ENCODE data around the gene IER2.

The IER2 gene

DNA sequence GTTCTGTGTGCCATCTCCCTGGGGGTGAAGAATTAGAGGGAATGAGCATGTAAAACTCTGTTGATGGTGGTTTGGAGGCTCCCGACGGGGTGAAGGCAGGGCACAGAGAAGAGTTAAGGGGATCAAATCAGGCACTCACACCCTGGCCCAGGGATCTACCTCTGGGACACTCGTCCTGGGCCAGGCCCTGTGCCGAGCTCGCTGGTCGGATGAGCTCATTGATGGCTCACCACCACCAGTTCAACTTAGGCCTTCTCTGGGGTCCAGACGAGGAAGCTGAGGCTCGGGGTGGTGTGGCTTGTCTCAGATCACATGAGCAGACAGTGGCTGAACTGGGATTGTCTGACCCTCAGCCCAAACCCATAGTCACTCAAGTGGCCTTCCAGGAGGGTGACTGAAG lies 30.6 kb upstream of the IER2 start:
- no peak for FAIRE-seq

DNA sequence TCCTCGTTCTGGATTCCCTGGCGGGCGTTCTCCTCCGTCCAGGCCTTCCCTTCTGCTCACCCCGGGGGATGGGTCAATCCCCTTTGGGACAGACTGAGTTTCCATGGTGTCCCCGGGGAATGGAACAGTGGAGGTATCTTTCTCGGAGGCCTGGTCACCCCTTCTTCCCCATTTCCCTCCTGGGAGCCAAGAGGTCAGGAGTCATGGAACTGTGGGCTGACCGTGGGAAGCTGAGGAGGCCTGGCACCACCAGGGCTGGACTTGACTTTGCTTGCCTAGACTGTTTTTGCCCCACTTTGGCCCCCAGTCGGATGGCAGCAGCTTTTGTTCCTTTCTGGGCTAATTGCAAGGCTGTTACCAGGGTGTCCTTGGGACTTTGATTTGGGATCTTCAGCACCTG lies 30.2 kb upstream of the IER2 start:
- FAIRE-seq, result no peak

DNA sequence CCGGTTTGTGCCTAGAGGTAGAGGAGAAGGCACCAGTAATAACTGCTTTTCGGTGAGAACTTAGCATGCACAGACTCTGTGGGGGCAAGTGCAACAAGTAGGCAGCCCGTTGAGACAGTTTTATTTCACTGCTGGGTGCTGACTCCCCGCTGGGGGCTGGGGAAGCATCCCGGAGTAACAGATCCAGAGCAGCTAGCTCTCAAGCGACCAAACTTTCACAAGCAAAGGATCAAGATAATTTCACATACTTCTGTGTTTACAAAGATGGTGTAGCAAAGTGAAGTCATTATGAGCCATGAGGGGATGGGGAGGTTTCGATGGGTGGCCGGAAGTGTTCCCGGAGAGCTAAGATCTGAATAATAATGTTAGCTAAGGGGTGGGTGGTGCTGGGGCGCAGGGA lies 29.4 kb upstream of the IER2 start:
- FAIRE-seq, result no peak

DNA sequence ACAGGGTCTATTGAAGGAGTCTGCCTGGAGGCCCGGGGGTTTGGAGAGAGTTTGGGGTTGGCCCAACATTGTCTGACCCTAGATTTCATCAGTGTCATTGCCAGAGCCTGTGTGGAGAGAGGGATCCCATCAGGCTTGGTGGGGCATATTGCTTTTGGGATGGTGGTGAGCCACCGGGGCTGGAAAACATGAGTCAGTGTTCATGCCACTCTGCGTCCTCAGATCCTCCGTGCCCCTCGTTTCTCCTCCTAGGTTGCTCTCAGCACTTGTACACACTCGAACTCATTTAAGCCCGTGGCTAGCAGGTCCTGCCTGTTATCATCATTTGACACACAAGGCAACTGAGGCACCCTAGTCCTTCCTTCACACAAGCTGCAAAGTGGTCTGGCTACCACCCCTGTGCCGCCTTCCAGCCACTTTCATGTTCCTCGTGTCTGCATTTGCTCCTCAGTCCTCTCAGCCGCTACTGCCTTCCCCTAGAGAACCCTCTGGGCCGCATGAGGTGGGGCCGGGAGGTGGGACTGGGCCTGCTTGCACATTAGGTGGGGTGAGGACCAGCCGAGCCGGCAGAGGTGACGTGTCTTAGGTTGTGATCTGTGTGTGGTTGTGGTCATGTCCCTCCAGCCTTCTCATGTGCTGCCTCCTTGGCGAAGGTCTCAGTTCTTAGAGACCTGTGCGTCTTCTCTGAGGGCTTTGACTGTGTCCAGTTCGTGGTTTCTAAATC lies 28.5 kb upstream of the IER2 start:
- no peak for FAIRE-seq

DNA sequence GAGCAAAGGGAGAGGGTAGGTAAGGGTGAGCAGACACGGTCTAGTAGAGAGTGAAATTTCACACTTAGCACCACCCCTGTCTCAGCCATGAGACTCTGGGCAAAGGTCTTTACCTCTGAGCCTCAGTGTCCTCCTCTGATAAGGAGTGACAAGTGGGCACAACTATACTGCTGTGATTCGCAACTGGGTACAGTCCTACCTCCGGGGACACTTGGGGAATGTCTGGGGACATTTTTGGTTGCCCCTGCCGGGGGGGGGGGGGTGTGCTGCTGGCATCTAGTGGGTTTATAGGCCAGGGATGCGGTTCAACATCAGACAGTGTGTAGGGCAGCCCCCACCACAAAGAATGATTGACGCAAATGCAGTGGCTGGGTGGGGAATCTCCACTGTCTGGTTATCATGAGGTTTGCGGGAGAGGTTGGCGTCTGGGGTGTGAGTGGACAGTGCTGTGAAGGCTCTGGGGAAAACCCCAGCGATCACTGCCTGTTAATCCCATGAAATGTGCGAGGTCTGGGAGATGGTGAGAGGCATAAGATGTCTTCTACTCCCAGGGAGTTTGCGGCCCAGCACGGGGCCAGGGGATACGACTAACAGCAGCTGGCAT lies 27.8 kb upstream of the IER2 start:
- FAIRE-seq, result no peak

DNA sequence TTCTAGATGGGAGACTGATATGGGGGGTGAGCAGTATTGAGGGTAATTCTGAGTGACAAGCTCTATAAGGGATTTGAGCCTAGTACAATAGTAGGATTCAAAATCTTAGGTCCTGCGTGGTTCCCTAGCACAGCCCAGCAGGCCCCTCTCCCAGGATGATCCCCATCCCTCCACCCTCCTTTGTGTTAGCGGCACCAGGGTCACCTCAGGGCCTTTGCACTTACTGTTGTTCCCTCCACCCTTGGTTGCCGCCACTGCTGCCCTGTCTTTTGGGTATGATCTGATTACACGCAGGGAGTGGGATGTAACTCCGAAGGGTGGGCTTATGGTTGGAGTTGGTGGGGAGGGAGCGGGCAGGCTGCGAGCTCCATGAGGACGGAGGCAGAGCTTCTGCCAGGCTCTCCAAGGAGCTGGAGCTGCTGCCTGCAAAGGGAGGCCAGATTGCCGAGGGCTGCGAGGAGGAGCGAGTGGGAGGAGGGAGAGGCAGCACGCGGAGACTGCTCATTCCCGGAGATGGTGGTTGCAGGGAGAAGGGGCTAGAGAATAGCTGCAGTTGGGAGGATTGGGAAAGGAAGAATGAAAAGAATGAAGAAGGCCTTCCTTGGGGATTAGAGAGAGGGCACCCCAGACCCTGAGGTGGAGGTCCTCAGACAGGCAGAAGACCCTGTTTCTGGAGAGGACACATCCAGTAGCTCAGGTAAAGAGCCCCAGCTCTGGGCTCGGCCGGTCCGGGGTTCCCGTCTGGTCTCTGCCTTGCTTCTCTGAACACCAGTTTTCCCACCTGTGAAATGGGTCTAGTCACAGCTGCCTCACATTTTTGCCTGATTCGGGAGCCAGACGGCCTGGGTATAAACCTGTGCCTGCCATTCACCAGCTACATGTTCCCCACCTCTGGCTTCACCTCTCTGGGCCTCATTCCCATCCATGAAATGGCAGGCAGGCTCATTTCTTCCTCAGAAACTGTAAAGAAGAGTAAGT lies 26.9 kb upstream of the IER2 start:
- FAIRE-seq, result no peak

DNA sequence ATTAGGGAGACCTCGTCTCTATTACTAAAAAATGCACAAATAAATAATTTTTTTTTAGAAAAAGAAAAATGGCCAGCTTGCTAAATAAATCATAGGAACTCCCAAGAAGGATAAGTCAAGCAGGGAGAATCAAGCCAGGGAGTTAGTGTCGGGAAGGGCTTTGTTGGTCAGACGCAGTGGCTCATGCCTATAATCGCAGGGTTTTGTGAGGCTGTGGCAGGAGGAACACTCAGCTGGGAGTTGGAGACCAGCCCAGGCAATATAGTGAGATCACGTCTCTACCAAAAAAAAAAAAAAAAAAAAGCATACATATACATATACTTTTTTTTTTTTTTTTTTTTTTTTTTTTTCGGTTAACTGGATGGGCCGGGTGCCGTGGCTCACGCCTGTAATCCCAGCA lies 23.2 kb upstream of the IER2 start:
- FAIRE-seq, result no peak

DNA sequence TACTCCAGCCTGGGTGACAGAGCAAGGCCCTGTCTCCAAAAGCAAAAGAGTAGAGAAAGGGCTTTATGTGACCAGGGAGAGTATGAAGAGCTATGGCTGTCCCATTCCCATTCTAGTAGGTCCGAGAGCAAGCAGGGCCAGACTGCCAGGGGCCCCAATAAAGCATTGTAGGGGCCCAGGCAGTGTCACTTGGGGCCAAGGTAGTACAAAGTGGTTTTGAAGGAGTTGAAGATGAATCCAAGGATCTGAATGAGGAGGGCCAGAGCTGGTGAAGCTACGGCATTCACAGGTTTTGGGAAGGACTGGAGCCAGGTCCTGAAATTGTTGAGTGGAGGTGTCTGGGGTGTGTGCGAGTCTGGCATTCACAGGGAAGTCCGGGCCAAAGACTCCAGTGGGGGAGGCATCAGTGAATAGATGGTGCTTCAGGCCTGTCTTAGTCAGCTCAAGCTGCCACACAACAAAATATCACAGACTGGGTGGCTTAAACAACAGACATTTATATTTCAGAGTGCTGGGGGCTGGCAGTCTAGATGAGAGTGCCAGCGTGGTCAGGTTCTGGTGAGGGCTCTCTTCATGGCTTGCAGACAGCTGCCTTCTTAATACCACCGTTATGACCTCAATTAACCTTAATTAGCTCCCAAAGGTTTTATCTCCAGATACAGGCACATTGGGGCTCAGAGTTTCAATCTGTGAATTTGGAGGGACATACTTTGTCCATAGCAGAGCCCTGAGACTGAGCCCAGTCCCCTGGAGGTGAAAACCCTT lies 22.2 kb upstream of the IER2 start:
- no peak for FAIRE-seq

DNA sequence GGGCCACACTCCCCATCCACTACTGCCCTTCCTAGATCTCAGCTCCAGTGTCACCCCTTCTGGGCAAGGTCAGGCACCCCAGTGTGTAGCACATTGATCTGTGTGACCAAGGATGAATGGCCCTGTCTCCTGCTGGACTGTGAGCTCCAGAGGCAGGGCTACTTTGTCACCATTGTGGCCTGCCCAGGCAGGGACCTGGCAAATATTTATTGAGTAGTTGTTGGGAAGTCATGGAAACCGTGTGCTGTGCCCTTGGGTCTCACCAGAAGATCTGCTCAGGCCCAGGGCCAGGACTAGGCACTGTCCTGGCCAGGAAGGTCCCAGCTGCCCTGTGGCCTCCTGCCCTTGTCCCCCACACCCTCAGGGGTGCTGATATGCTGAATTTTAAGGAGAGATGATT lies 21.6 kb upstream of the IER2 start:
- no peak for FAIRE-seq

DNA sequence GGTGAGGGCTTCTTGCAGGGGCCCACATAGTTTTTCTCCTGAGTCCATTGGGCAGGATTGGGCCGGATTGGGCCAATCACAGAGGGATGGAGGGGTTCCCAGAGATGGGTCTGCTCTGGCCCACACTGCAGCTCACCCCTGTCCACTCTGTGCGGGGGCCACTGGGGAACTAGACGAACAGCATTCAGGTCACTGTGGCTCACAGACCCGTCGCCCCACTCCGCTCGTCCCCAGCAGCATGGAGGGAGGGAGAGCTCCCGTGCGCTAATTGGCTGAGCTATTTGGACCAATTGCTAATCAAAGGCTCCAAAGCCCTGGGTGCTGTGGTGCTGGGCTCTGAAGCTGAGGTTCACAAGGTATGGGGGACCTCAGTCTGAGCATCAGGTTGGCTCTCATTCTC lies 20.8 kb upstream of the IER2 start:
- no peak for FAIRE-seq

DNA sequence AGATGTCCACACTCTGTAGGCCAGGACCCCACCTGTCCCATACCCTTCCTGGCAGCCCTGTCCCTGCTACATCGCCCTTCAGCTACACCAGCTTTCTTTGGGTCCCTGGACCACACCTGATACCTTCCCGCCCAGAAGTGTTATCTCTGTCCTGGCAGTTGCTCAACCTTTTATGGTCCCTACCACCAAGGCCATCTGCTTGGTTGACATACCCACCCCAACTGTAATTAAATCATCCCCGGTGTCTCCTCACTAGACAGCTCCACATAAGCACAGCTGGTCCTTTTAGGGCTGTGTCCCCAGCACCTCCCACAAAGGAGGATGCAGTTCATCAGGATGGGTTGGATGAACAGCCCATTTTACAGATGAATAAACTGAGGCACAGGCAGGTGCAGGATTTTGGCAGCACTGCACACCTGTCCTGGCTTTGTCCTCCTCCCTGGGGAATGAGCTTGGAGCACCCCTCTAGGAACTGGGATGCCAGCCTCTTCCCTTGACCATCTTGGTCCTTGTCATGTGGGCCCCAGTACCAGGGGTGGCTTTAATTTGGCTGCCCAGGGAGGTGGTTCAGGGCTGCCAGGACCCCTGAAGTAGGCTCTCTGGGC lies 19.2 kb upstream of the IER2 start:
- FAIRE-seq, result no peak

DNA sequence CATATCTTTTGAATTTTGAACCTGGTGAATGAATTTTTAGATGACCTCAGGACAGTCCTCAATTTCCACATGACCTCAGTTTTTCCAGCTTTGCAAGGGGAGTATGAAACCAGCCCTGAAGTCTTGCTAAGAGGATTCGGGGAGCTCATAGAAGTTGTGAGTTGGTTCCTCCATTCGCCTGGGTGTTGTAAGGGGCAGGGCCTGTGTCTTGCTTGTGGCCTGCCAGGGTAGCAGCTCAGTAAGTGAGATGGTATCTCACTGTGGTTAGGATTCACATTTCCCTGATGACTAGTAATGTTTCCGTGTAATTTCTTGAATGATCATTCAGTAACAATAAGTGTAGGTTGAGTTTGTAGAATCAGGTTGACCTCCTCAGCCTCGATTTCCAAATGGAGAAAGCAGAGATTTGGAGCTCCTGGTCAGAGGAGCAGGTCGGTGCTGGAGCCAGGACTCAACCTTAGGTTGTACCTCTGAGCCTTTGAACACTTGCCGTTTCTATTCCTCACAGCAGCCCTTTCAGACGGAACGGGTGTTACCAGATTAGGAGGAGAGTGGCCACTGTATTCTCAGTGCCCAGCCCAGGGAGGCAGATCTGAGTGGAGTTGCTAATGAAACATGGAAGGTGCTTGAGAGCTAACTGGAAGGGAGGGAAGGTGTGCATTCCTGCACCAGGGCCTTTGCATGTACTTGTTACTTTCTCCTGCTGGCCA lies 17.6 kb upstream of the IER2 start:
- FAIRE-seq, result no peak

DNA sequence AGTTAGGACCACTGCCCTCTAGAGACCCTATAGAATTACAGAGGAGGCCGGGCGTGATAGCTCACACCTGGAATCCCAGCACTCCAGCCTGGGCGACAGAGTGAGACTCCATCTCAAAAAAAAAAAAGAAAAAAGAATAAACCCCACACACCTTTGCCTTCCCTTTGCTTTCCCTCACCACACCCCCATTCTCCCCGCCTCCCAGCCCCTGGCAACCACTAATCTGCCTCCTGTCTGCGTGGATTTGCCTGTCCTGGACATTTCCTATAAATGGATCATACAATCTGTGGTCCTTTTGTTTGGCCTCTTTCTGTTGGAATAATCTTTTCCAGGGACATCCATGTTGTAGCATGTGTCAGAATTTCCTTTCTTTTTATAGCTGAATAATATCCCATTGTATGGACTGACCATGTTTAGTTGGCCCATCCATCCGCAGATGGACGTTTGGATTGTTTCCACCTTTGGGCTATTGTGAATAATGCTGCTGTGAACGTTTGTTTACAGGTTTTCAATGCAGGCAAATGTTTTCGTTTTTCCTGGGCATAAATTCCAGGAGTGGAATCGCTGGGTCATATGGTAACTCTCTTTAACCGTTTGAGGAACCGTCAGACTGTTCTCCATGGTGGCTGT lies 16.9 kb upstream of the IER2 start:
- no peak for FAIRE-seq

DNA sequence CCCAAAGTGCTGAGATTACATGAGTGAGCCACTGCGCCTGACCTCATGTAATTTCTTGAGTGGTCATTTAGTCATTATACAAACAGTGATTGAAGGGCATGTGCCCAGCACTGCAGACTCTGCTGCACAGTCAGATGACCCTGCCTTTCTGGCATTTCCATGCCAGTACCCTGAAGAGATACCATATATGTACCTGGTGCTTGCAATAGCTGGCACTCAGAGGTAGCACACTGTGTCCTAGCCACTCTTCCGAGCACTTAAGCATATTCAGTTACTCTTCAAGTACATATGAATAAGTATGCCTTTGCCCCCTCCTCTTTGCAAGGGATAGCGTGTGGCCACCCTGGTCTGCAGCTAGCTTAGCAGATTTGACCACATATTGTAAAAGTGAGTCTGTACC lies 15.6 kb upstream of the IER2 start:
- no peak for FAIRE-seq

DNA sequence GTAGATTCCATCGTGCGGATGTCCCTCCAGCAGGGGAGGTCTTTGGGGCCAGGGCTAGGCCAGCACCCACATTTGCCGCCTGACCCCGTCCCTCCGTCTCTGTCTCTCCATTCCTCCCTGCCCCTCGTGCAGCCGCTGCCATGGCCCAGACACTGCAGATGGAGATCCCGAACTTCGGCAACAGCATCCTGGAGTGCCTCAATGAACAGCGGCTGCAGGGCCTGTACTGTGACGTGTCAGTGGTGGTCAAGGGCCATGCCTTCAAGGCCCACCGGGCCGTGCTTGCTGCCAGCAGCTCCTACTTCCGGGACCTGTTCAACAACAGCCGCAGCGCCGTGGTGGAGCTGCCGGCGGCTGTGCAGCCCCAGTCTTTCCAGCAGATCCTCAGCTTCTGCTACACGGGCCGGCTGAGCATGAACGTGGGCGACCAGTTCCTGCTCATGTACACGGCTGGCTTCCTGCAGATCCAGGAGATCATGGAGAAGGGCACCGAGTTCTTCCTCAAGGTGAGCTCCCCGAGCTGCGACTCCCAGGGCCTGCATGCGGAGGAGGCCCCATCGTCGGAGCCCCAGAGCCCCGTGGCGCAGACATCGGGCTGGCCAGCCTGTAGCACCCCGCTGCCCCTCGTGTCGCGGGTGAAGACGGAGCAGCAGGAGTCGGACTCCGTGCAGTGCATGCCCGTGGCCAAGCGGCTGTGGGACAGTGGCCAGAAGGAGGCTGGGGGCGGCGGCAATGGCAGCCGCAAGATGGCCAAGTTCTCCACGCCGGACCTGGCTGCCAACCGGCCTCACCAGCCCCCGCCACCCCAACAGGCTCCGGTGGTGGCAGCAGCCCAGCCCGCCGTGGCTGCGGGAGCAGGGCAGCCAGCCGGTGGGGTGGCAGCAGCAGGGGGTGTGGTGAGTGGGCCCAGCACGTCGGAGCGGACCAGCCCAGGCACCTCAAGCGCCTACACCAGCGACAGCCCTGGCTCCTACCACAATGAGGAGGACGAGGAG lies 14.8 kb upstream of the IER2 start:
- no peak for FAIRE-seq

DNA sequence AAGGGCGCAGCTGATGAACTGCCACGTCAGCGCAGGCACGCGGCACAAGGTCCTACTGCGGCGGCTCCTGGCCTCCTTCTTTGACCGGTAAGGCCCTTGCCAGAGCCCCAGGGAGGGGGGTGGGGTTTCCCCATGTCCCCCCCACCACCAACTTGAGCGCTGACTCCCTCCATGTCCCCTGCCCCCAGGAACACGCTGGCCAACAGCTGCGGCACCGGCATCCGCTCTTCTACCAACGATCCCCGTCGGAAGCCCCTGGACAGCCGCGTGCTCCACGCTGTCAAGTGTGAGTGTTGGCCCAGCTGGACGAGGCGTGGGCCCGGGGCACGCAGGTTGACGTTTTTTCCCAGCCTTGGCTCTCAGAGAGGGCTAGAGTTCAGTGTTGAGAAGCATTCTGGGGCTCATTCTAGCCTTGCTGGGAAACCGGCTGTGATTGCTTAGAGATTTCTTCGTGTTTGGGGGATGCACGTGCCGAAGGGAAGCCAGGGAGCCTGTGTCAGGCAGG lies 12.9 kb upstream of the IER2 start:
- FAIRE-seq, result no peak

DNA sequence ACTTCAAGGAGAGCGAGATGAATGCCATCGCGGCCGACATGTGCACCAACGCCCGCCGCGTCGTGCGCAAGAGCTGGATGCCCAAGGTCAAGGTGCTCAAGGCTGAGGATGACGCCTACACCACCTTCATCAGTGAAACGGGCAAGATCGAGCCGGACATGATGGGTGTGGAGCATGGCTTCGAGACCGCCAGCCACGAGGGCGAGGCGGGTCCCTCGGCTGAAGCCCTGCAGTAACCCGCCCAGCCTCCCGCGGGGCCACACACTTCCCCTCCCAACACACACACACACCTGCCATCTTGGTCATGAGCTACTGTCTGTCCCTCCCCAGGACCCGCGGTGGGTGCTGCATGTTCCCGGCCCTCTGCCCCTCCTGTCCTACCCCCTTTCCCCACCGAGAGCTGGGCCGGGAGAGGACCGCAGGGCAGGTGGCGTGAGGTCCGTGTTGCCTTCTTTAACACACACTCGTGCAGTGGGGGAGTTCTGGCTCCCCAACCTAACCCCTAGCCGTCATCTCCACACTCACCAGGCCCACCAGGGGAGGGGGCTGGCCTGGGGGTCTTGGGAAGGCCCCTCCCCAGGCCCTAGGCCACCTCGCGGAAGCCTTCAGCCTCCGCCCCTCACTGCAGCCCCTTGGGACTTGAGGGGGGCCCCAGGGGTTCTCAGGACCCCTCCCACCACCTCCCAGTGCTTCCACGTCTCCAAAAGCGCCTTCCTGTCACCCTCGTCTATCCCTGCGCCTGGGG lies 11.9 kb upstream of the IER2 start:
- no peak for FAIRE-seq

DNA sequence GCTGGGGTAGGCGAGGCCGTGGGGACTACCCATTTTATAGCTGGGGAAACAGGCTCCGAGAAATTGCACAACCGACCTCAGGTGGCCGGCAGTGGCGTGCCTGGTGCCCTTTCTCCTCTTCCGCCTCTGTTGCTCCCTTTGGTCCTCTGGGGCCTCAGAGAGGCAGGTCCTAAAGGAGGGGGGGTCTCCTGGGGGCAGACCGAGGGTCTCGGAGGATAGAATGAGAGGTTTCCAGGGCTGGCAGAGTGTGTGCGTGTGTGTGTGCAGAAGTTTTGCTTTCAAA lies 11.4 kb upstream of the IER2 start:
- FAIRE-seq, result no peak

DNA sequence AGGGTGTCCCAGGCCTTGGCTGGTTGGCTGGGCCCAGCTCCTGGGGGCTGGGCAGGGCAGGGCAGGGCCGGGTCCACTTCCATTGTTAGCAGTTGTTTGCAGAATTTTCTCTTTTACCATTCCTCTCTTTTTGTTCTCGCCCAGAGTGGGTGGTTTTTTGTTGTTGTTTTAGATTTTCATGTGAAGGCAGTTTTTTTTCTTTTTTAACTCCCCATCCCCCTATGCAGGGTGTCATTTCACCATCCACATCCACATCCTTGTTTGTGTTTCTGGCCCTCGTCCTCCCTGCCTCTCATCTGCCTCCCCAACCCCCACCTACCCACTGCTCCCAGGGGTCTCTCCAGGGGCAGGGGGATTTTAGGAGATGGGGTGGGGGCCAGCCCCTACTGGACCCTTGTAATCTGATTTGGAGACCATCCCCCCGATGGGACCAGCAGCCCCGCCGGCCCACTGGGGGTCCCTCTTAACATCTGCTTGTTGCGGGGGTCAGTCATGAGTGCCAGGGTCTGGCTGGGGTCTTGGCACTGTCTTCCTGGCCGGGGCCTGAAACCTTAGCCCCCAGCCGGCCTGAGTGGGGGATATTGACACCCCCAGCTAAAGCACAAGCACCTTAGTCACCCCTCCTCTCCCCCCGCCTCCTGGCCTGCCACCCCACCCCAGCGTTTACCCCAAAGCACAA lies 10.4 kb upstream of the IER2 start:
- no peak for FAIRE-seq

Data from G401.6 (cell line).